ENCODE measurements around the gene PROSER3.
"Not testable (repeated sequence)": the region's sequence is repeated elsewhere in the genome, so short reads cannot be mapped to it uniquely, and the experiment has no call there.

Gene PROSER3

DNA sequence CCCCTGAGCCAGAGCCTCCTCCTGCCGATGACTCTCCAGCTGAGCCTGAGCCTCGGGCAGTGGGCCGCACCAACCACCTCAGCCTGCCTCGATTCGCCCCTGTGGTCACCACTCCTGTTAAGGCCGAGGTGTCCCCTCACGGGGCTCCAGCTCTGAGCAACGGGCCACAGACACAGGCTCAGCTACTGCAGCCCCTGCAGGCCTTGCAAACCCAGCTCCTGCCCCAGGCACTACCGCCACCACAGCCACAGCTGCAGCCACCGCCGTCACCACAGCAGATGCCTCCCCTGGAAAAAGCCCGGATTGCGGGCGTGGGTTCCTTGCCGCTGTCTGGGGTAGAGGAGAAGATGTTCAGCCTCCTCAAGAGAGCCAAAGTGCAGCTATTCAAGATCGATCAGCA lies 36.6 kb upstream of the PROSER3 start:
- no peak for DNase-seq (ENCODE audit: extremely low spot score, insufficient read length, low read depth)
- no peak for FAIRE-seq

DNA sequence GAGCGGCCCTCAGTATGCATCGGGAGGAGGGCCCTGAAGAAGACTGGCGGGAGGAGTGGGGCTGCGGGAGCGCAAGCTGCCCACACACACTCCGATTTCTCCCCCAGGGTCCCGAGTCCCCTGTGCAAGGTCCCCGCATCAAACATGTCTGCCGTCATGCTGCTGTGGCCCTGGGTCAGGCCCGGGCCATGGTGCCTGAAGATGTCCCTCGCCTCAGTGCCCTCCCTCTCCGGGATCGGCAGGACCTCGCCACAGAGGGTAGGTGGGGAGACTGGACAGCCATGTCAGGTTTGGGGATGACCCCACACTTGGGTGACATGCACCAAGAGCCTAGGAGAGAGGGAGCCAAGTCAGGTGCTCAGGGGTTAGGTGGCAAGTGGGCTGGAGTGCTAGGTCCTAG lies 35.5 kb upstream of the PROSER3 start:
- FAIRE-seq (no peak), DNase-seq (ENCODE audit: extremely low spot score, insufficient read length, low read depth) (no peak)

DNA sequence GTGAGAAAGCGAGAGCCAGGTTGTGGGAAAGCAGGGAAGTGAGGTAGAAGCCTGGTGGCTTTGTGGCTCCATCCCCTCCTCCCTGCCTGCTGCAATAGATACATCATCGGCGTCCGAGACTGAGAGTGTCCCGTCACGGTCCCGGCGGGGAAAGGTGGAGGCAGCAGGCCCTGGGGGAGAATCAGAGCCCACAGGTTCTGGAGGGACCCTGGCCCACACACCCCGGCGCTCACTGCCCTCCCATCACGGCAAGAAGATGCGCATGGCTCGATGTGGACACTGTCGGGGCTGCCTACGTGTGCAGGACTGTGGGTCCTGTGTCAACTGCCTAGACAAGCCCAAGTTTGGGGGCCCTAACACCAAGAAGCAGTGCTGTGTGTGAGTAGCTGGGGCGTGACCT lies 35.1 kb upstream of the PROSER3 start:
- no peak for DNase-seq (ENCODE audit: extremely low spot score, insufficient read length, low read depth)
- no peak for FAIRE-seq

DNA sequence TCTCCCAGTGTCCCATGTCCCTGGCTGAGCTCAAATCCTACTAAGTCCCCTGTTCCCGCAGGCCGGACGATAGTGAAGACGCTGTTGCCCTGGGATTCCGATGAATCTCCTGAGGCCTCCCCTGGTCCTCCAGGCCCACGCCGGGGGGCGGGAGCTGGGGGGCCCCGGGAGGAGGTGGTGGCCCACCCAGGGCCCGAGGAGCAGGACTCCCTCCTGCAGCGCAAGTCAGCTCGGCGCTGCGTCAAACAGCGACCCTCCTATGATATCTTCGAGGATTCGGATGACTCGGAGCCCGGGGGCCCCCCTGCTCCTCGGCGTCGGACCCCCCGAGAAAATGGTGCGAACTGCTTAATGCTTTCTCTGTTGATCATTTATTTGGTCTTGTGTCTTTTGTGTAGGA lies 34.3 kb upstream of the PROSER3 start:
- FAIRE-seq (no peak), DNase-seq (ENCODE audit: extremely low spot score, insufficient read length, low read depth) (no peak)

DNA sequence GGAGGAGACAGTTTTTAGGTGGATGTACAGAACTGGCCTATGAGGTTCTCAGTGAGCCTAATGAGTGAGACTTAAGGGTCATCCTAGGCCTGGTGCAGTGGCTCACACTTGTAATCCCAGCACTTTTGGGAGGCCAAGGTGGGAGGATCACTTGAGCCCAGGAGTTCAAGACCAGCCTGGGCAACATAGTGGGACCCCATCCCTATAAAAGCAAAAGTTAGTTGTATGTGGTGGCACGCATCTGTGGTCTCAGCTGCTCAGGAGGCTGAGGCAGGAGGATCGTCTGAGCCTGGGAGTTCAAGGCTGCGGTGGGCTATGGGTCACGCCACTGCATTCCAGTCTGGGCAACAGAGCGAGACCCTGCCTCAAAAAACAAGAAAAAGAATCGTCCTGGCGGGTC lies 33.8 kb upstream of the PROSER3 start:
- DNase-seq (ENCODE audit: extremely low spot score, insufficient read length, low read depth); FAIRE-seq: not testable (repeated sequence)

DNA sequence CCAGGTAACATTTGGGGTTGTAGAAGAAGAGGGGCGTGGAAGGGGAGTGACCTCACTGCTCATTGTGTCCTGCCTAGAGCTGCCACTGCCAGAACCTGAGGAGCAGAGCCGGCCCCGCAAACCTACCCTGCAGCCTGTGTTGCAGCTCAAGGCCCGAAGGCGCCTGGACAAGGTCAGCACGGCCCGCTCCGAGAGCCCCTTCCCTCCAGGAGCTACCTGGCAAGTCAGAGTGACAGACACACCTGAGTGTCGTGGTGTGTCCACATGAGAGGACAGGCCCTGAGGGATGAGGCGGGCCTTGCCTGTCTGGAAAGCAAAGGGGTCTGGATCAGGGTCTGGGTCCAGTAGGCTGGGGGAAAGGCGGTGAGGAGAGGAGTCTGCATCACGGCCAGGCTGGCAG lies 33.4 kb upstream of the PROSER3 start:
- no peak for FAIRE-seq
- DNase-seq (ENCODE audit: extremely low spot score, insufficient read length, low read depth): no peak

DNA sequence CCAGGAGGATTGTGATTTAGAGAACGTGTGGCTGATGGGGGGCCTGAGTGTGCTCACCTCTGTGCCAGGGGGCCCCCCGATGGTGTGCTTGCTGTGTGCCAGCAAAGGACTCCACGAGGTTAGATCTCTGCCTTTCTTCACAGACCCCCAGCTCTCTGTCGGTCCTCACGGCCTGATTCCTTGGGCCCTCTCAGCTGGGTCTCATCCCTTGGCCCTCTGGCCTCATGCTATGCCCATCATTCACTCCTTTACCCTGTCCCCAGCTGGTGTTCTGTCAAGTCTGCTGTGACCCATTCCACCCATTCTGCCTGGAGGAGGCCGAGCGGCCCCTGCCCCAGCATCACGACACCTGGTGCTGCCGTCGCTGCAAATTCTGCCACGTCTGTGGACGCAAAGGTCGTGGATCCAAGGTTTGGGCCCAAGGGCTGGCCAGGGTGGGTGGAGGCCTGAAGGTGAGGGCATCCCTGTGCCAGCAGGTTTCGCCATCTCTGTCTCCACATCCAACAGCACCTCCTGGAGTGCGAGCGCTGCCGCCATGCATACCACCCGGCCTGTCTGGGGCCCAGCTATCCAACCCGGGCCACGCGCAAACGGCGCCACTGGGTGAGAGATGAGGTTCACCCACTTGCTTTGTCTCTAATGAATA lies 32.6 kb upstream of the PROSER3 start:
- DNase-seq (ENCODE audit: extremely low spot score, insufficient read length, low read depth) (no peak), FAIRE-seq (no peak)

DNA sequence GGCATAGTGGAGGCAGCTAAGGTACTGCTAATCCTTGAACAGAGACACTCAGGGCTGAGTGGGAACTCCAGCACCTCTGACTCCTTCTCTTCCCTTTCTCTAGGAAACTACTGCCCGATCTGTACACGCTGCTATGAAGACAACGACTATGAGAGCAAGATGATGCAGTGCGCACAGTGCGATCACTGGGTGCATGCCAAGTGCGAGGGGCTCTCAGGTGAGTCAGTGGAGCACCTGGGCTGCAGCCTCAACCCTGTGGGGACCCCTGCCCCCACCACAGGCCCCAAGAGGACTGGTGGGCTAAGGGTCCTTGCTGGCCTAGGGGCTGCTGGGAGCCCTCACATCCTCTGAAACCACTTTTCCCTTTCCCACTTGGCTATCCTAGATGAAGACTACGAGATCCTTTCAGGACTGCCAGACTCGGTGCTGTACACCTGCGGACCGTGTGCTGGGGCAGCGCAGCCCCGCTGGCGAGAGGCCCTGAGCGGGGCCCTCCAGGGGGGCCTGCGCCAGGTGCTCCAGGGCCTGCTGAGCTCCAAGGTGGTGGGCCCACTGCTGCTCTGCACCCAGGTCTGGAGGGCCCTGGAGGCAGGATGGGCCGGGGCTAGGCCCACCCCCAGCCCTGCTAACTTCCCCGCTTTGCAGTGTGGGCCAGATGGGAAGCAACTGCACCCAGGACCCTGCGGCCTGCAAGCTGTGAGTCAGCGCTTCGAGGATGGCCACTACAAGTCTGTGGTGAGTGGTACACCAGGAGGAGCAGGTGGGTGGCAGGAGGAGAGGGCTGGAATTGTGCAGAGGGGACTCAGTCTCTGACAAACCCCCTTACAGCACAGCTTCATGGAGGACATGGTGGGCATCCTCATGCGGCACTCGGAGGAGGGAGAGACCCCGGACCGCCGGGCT lies 30.7 kb upstream of the PROSER3 start:
- no peak for FAIRE-seq
- no peak for DNase-seq (ENCODE audit: extremely low spot score, insufficient read length, low read depth)

DNA sequence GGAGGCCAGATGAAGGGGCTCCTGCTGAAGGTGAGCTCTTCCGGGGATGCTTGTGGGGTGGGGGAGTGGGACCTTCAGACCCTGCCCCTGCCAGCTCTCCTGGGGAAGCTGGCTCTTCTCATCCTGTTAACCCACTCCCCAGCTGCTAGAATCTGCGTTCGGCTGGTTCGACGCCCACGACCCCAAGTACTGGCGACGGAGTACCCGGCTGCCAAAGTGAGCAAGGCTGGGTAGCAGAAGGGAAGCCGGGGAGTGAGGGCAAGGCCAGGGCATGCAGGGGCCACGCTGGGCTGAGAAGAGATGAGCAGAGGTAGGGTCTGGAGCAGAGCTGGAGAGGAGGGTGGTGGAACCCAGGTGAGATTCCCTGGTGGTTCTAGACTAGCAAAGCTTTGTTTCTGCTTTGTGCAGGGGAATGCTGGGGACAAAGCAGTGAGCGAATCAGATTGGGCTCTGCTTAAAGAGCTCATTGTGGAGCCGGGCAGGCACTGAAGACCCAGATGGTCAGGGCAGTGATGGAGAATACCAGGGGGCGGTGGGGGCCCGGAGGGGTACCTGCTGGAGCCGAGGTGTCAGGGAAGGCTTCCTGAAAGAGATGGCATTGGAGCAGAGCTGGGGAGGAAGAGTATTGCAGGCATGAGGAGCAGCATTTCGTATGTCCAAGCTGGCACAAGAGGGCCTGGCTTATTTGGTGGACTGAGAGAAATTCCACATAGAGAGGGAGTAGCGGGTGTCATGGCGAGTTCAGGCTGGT lies 29.8 kb upstream of the PROSER3 start:
- DNase-seq (ENCODE audit: extremely low spot score, insufficient read length, low read depth) (no peak), FAIRE-seq (no peak)

DNA sequence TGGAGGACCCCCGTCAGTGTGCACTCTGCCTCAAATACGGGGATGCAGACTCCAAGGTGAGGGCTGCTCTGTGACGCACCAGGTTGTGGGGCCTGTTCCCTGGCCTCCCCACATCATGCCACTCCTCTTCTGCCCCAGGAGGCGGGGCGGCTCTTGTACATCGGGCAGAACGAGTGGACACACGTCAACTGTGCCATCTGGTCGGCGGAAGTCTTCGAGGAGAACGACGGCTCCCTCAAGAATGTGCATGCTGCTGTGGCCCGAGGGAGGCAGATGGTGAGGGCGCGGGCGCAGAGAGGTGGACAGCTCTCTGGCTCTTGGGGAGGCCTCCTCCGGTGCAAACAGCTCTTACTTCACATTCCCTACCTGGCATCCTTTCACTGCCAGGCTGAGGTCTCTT lies 29.0 kb upstream of the PROSER3 start:
- DNase-seq (ENCODE audit: extremely low spot score, insufficient read length, low read depth): no peak
- no peak for FAIRE-seq

DNA sequence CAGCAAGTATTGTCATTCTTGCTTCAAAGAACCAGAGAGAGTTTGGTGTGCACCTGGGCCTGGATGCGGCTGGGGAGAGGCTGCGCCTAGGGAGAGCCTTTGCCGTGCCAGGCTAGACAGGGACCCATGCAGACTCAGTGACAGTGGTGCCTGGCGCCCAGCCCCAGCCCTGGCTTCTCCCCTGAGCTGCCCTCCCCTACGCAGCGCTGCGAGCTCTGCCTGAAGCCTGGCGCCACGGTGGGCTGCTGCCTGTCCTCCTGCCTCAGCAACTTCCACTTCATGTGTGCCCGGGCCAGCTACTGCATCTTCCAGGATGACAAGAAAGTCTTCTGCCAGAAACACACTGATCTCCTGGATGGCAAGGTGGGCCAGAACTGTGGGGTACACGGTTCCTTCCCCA lies 28.2 kb upstream of the PROSER3 start:
- FAIRE-seq (no peak), DNase-seq (ENCODE audit: extremely low spot score, insufficient read length, low read depth) (no peak)

DNA sequence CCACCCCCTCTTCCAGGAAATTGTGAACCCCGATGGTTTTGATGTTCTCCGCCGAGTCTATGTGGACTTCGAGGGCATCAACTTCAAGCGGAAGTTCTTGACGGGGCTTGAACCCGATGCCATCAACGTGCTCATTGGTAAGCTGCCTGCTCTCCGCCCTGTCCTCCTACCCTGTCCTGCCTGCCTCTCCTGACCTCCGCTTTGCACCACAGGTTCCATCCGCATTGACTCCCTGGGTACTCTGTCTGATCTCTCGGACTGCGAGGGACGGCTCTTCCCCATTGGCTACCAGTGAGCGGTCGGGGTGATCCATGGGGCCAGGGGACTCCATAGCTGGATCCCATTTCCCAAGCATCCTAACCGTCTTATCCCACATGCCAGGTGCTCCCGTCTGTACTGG lies 27.6 kb upstream of the PROSER3 start:
- DNase-seq (ENCODE audit: extremely low spot score, insufficient read length, low read depth) (no peak), FAIRE-seq (no peak)

DNA sequence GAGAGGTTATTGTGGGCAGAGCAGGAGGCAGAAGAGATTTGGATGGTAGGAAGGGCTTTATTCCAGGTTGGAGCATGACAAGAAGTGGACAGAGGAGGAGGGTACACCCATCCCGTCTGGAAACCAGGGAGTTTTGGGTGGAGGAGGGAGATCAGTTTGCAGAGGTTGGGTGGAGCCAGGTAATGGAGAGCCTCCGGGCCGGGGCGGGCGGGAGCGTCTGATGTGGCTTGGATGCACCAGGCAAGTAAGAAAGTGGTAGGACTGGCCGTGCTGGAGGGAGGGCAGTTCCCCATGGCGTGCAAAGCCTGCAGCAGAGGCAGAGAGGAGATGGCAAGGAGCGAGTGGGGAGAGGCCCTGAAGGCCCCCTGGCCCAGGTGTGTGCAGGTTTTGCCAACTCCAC lies 26.6 kb upstream of the PROSER3 start:
- DNase-seq (ENCODE audit: extremely low spot score, insufficient read length, low read depth): no peak
- no peak for FAIRE-seq

DNA sequence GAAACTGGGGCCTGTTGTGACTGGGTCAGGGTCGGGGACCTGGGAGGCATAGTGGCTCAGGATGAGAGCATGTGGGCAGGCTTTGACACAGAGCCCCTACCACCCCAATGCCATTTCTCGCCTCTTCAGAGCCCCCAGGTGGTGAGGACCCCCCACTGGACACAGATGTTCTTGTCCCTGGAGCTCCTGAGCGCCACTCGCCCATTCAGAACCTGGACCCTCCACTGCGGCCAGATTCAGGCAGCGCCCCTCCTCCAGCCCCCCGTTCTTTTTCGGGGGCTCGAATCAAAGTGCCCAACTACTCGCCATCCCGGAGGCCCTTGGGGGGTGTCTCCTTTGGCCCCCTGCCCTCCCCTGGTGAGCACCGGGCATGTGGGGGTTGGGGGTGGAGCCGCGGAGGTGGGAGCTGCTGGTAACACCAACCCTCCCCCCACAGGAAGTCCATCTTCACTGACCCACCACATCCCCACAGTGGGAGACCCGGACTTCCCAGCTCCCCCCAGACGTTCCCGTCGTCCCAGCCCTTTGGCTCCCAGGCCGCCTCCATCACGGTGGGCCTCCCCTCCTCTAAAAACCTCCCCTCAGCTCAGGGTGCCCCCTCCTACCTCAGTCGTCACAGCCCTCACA lies 26.1 kb upstream of the PROSER3 start:
- FAIRE-seq (no peak), DNase-seq (ENCODE audit: extremely low spot score, insufficient read length, low read depth) (no peak)

DNA sequence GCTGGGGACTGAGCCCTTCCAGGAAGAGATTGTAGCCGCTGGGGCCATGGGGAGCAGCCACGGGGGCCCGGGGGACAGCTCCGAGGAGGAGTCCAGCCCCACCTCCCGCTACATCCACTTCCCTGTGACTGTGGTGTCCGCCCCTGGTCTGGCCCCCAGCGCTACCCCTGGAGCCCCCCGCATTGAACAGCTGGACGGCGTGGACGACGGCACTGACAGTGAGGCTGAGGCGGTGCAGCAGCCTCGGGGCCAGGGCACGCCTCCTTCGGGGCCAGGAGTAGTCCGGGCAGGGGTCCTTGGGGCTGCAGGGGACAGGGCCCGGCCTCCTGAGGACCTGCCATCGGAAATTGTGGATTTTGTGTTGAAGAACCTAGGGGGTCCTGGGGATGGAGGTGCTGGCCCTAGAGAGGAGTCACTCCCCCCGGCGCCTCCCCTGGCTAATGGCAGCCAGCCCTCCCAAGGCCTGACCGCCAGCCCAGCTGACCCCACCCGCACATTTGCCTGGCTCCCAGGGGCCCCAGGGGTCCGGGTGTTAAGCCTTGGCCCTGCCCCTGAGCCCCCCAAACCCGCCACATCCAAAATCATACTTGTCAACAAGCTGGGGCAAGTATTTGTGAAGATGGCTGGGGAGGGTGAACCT lies 25.3 kb upstream of the PROSER3 start:
- no peak for DNase-seq (ENCODE audit: extremely low spot score, insufficient read length, low read depth)

DNA sequence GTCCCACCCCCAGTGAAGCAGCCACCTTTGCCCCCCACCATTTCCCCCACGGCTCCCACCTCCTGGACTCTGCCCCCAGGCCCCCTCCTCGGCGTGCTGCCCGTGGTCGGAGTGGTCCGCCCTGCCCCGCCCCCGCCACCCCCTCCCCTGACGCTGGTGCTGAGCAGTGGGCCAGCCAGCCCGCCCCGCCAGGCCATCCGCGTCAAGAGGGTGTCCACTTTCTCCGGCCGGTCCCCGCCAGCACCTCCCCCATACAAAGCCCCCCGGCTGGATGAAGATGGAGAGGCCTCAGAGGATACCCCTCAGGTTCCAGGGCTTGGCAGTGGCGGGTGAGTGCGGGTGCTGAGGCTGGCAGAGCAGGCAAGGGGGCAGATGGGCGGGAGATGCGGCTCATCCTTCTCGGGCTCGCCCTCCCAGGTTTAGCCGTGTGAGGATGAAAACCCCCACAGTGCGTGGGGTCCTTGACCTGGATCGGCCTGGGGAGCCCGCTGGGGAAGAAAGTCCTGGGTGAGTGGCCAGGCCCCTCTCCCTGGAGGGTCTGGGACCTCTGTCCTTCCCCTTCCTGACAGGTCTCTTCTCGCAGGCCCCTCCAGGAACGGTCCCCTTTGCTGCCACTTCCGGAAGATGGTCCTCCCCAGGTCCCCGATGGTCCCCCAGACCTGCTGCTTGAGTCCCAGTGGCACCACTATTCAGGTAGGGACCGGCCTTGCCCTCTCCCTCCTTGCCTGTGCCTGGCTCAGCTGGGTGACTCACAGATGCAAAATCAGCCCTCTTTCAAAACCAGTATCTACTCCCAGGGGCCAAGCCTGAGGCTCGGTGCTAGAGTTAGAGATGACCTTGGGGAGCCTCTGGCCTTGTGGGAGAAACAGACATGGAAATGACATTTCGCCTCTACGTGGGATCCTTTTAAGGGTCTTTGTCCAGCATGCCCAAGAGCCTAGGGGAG lies 24.5 kb upstream of the PROSER3 start:
- no peak for FAIRE-seq
- no peak for DNase-seq (ENCODE audit: extremely low spot score, insufficient read length, low read depth)

More for the DNA sequence above, 25.3 kb upstream of the PROSER3 start:
- FAIRE-seq: no peak

DNA sequence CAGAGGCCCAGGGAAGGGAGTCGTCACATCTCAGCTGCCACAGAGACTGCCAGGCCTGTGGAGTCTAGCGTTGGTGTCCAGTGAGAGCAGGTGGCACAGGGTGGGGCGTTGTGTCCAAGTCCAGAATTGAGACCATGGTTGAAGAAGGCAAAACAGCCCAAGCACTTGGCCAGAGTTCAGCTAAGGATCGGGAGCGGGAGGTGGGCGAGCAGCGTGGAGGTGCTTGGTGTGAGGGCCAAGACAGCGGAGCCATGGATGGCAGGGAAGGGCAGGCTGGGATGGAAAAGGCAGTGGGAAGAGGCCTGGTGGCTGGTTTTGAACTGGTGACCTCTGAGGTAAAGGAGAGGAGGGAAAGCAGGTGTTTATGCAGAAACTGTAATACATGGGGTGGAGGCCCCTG lies 23.7 kb upstream of the PROSER3 start:
- no peak for DNase-seq (ENCODE audit: extremely low spot score, insufficient read length, low read depth)
- FAIRE-seq: no peak

DNA sequence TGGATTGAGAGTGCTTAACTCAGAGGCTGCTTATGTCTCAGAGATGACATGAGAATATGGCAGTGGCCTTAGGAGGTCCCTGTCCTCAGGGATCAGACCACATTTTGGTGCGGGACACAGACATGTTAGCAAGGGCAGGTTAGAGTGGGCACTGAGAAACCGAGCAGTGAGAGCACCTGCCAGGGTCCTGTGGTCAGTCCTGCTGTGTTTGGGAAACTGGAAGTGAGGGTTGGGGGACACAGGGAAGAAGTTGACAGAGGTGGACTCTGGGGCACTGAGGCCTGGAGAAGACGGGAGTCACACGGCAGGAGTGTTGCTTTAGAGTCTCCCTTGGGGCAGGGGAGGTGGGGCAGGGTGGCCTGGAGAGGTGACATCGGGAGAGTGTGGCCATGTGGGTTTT lies 23.1 kb upstream of the PROSER3 start:
- no peak for FAIRE-seq
- no peak for DNase-seq (ENCODE audit: extremely low spot score, insufficient read length, low read depth)
